Loucy (cell line): ENCODE measurements around the gene ZNG1A.
"Not testable (repeated sequence)": the region's sequence is repeated elsewhere in the genome, so short reads cannot be mapped to it uniquely, and the experiment has no call there.

Experiments
- EZH2phosphoT487 ChIP-seq: fragments of 200-600 bp; IDR thresholded peaks from 2 replicates; pipeline ENCODE4 v1.6.1; 2018; ENCODE audit warnings: antibody characterized with exemption, mild to moderate bottlenecking, moderate library complexity, borderline replicate concordance
- TF ChIP-seq, protein P1 (sequence below): fragments of 200-600 bp; sonication (generic); conservative IDR thresholded peaks from 2 replicates; pipeline ENCODE4 v1.5.1; 2014; ENCODE audit warnings: mild to moderate bottlenecking, antibody characterized with exemption, low read length

DNA sequence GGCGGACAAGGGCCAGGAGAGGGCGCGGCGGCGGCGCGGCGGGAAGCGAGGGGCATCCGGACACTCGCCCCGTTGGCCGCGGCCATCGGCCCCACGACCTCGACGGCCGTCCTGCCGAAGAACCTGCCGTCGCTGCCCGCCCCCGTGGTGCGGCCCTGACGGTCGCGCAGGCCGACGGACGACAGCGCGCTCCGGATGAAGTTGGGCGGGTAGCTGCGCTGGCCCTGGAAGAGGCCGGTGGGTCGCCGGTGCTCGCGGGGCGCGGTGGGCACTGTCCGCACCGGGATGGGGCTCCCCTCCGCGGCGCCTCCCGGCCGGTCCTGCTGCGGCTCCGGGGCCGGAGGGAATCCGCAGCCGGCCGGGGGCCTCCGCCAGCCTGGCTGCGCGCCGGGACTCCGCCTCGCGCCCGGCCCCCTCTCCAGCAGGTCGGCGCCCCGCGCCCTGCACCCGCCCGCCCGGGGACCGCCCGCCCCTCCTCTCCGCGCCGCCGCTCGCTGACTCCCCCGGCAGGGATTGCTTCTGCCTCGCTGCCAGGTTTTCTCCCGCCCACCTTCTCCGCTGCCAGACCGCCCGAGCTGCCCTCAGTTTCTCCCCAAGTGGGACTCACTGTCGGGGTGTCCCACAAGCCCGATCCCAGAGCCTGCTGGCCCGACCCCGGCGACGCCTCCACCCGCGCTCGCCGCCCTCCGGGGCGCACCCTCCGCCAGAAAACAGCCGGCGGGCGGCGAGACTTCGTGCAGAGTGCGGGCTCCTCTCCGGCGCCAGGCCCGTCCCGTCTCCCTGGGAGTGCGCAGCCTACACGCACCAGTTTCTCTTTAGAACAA is 105.6 kb downstream of the ZNG1A start:
- TF ChIP-seq, protein P1, sequence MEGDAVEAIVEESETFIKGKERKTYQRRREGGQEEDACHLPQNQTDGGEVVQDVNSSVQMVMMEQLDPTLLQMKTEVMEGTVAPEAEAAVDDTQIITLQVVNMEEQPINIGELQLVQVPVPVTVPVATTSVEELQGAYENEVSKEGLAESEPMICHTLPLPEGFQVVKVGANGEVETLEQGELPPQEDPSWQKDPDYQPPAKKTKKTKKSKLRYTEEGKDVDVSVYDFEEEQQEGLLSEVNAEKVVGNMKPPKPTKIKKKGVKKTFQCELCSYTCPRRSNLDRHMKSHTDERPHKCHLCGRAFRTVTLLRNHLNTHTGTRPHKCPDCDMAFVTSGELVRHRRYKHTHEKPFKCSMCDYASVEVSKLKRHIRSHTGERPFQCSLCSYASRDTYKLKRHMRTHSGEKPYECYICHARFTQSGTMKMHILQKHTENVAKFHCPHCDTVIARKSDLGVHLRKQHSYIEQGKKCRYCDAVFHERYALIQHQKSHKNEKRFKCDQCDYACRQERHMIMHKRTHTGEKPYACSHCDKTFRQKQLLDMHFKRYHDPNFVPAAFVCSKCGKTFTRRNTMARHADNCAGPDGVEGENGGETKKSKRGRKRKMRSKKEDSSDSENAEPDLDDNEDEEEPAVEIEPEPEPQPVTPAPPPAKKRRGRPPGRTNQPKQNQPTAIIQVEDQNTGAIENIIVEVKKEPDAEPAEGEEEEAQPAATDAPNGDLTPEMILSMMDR = not testable (repeated sequence)
- TF ChIP-seq EZH2phosphoT487 = not testable (repeated sequence)
